Measurements from ENCODE around the gene DDC. TPM values are rescaled to one million over a fixed set of nuclear protein-coding genes. Genes with fewer than 3 reads are reported as not detected.

Gene DDC
- total and polyA plus RNA-seq, 7 donors: 0.36 to 77.2 (median 49.9) TPM; not detected in 3

DNA sequence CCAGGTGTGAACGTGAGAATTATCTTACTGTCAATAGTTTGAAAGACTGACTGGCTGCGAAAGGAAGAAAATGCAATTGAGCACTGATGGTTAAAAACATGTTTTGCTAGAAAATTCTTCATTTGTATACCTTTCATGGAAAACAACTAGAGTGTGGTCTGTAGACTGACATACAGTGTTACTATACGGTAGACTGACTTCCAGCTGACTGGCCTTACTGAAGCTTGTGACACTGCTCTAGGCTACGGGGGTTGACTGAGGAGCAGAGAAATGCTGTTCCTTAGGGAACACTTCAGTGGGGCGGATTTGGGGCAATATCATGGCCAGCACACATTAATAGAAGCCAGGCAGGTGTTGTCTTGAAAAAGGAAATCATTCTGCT is 25.9 kb upstream of the DDC start:
- H3K4me1 ChIP-seq: peaks cover 0 to 3% (median 0%) of the 10 kb centered on the region in 4 donors
- H3K27ac ChIP-seq: no peak overlapping the region
- TF ChIP-seq POLR2AphosphoS5 (IDR thresholded peaks at IDR 0.05): no peak
- no peak for TF ChIP-seq POLR2A (IDR thresholded peaks at IDR 0.05)
- TF ChIP-seq EP300 (IDR thresholded peaks at IDR 0.05): no peak
- no peak for TF ChIP-seq CTCF (IDR thresholded peaks at IDR 0.05)
- no peak overlapping the region for H3K4me3 ChIP-seq
- no peaks in the 10 kb centered on the region for H3K9me3 ChIP-seq
- no peak for DNase-seq
- H3K36me3 ChIP-seq: peaks cover 0 to 37% (median 13%) of the 10 kb centered on the region in 4 donors
- WGBS, 2 donors: 87 to 92% methylated on average over 5 of the region's 5 CpGs
- H3K27me3 ChIP-seq: no peaks in the 10 kb centered on the region
- intact Hi-C loops (cut with DNase I): no loop called here

GRCh38 chr7:50590535-50590934 is 25.3 kb upstream of the DDC start:
- H3K4me1 ChIP-seq: peaks cover 0 to 3% (median 0%) of the 10 kb centered on the region in 4 donors
- H3K36me3 ChIP-seq: peaks cover 0 to 34% (median 13%) of the 10 kb centered on the region in 4 donors
- H3K9me3 ChIP-seq: no peaks in the 10 kb centered on the region
- DNase-seq: no peak
- no peak for TF ChIP-seq POLR2A (IDR thresholded peaks at IDR 0.05)
- TF ChIP-seq POLR2AphosphoS5 (IDR thresholded peaks at IDR 0.05): no peak
- TF ChIP-seq CTCF (IDR thresholded peaks at IDR 0.05): no peak
- no peak for TF ChIP-seq EP300 (IDR thresholded peaks at IDR 0.05)
- H3K27ac ChIP-seq: no peak overlapping the region
- intact Hi-C loops (cut with DNase I): no loop called here
- no peak overlapping the region for H3K4me3 ChIP-seq
- 95 to 97% methylated on average over 13 of the region's 13 CpGs for WGBS, 2 donors
- H3K27me3 ChIP-seq: no peaks in the 10 kb centered on the region

GRCh38 chr7:50589364-50589763 is 24.2 kb upstream of the DDC start:
- Histone ChIP-seq H3K27ac (no peak overlapping the region), H3K4me1 (peaks cover 0 to 10% (median 8%) of the 10 kb centered on the region in 4 donors), H3K36me3 (peaks cover 0 to 27% (median 11%) of the 10 kb centered on the region in 4 donors), H3K4me3 (no peak overlapping the region), H3K9me3 (no peaks in the 10 kb centered on the region), H3K27me3 (no peaks in the 10 kb centered on the region)
- 83 to 92% methylated on average over 2 of the region's 2 CpGs for WGBS, 2 donors
- TF ChIP-seq POLR2AphosphoS5 (IDR thresholded peaks at IDR 0.05) (no peak), POLR2A (IDR thresholded peaks at IDR 0.05) (no peak), EP300 (IDR thresholded peaks at IDR 0.05) (no peak), CTCF (IDR thresholded peaks at IDR 0.05) (no peak)
- no peak for DNase-seq
- intact Hi-C loops (cut with DNase I): no loop called here

DNA sequence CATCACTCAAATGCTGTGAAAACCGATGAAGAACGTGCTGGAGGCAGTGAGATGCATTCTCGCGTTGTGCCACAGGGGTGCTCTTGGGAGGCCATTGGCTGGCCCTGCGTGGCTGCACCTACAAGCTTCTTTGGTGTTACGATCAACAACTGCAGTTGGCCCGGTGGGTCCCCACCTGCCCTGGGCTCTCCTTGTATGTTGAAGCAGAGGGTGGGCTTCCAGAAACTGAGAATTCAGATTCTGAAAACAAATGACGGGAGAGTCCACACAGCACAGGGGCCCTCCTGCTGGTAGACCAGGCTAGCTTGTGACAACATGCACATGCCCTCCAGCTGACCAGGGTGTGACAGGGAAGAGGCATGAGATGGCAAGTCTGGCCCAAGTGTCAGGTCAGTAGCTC is 23.7 kb upstream of the DDC start:
- TF ChIP-seq POLR2A (IDR thresholded peaks at IDR 0.05) (no peak), EP300 (IDR thresholded peaks at IDR 0.05) (no peak), CTCF (IDR thresholded peaks at IDR 0.05) (no peak), POLR2AphosphoS5 (IDR thresholded peaks at IDR 0.05) (no peak)
- H3K27ac ChIP-seq: no peak overlapping the region
- intact Hi-C loops (cut with DNase I): no loop called here
- 84 to 93% methylated on average over 8 of the region's 8 CpGs for WGBS, 2 donors
- H3K4me3 ChIP-seq: no peak overlapping the region
- no peak for DNase-seq
- no peaks in the 10 kb centered on the region for H3K9me3 ChIP-seq
- H3K27me3 ChIP-seq: no peaks in the 10 kb centered on the region
- H3K4me1 ChIP-seq: peaks cover 0 to 11% (median 8%) of the 10 kb centered on the region in 4 donors
- H3K36me3 ChIP-seq: peaks cover 0 to 22% (median 11%) of the 10 kb centered on the region in 4 donors

DNA sequence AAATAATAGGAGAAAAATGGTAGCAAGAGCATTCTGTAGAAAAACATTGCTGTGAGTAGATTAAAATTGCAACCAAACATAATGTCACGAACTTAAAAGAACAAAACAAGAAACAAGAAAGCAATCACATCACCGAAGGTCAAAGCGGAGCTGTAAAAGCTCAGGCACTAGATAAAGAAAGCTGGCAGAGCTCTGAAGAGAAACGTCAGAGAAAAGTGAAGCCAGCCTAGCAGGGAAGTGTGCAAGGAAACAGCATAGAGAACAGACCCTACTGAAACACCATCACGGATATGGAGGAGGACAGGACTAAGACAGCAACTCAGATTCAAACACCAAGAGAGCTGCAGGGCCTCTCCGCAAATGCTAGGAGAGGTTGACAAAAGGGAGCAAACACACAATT is 22.5 kb upstream of the DDC start:
- 86 to 87% methylated on average over 6 of the region's 6 CpGs for WGBS, 2 donors
- no peak for TF ChIP-seq CTCF (IDR thresholded peaks at IDR 0.05)
- TF ChIP-seq POLR2A (IDR thresholded peaks at IDR 0.05): no peak
- TF ChIP-seq POLR2AphosphoS5 (IDR thresholded peaks at IDR 0.05): no peak
- no peak for TF ChIP-seq EP300 (IDR thresholded peaks at IDR 0.05)
- no peak overlapping the region for H3K27ac ChIP-seq
- H3K36me3 ChIP-seq: peaks cover 0 to 11% (median 5%) of the 10 kb centered on the region in 4 donors
- no peak for DNase-seq
- H3K4me3 ChIP-seq: no peak overlapping the region
- H3K9me3 ChIP-seq: peaks cover 0 to 5% (median 1%) of the 10 kb centered on the region in 4 donors
- H3K4me1 ChIP-seq: peaks cover 0 to 11% (median 8%) of the 10 kb centered on the region in 4 donors
- H3K27me3 ChIP-seq: no peaks in the 10 kb centered on the region
- intact Hi-C loops (cut with DNase I): no loop called here

Data from sigmoid colon (tissue), 7 donors.